Uterus (tissue), 4 donors: ENCODE data around the gene MYO1F. TPM values are rescaled to one million over a fixed set of nuclear protein-coding genes. Genes with fewer than 3 reads are reported as not detected.

Experiments
- DNase-seq, 2 donors: peaks; one replicate each; pipeline ENCODE4 v3.0.0-alpha.2; 2019 to 2020
- H3K27ac ChIP-seq, 2 donors: fragments of 200-600 bp; sonication (generic); 1 replicate in 1 of 2; 2 replicates in 1 of 2; pipeline ENCODE4 v1.5.1; 2016 to 2018
- H3K27me3 ChIP-seq, 2 donors: fragments of 200-600 bp; sonication (generic); one replicate each; pipeline ENCODE4 v1.5.1; 2018 to 2019; ENCODE audit warnings: control low read depth in 1 of 2
- H3K36me3 ChIP-seq, 2 donors: fragments of 200-600 bp; sonication (generic); one replicate each; pipeline ENCODE4 v1.5.1; 2019; ENCODE audit warnings: control low read depth in 1 of 2
- H3K4me1 ChIP-seq, 2 donors: fragments of 200-600 bp; sonication (generic); one replicate each; pipeline ENCODE4 v1.5.1; 2018 to 2019; ENCODE audit warnings: control low read depth in 1 of 2
- H3K4me3 ChIP-seq, 2 donors: fragments of 200-600 bp; sonication (generic); 1 replicate in 1 of 2; 2 replicates in 1 of 2; pipeline ENCODE4 v1.5.1; 2018 to 2019; ENCODE audit warnings: mild to moderate bottlenecking in 1 of 2
- H3K9me3 ChIP-seq, 2 donors: fragments of 200-600 bp; sonication (generic); one replicate each; pipeline ENCODE4 v1.5.1; 2019; ENCODE audit warnings: control low read depth in 1 of 2
- POLR2A ChIP-seq, 2 donors: fragments of 450-650 bp; IDR thresholded peaks; one replicate each; pipeline ENCODE4 v1.6.1; 2016; ENCODE audit warnings: antibody characterized with exemption in 2 of 2, mild to moderate bottlenecking in 1 of 2, moderate library complexity in 1 of 2
- intact Hi-C: fragments of 100-400 bp; cut with DNase I; formaldehyde crosslinking; loops from one replicate; pipeline ENCODE4 v1.15.1; 2023; ENCODE audit warnings: low total_unique reads
- total RNA-seq, 4 donors: library from RNA; depleted of rRNA in 3 of 4; stranded (reverse); fragments of >200 nt in 3 of 4; gene quantifications; one replicate each; pipeline versions ENCODE4 v1.1.0 to v1.2.4, GENCODE V29; 2014 to 2023
- TF ChIP-seq, protein P1 (sequence below), 4 experiments: fragments of 200-600 bp in 2 of 4; fragments of 450-650 bp in 2 of 4; sonication (generic) in 2 of 4; IDR thresholded peaks; one replicate each; pipeline ENCODE4 v1.5.1; 2016 to 2019; ENCODE audit warnings: antibody characterized with exemption in 4 of 4, mild to moderate bottlenecking in 2 of 4, moderate library complexity in 1 of 4
- donor health status: DM: yes; HTN: yes; CAD: no.

MYO1F gene
- total RNA-seq, 4 donors from 2014 or later: 4.1 to 45.9 (median 7.5) TPM

DNA sequence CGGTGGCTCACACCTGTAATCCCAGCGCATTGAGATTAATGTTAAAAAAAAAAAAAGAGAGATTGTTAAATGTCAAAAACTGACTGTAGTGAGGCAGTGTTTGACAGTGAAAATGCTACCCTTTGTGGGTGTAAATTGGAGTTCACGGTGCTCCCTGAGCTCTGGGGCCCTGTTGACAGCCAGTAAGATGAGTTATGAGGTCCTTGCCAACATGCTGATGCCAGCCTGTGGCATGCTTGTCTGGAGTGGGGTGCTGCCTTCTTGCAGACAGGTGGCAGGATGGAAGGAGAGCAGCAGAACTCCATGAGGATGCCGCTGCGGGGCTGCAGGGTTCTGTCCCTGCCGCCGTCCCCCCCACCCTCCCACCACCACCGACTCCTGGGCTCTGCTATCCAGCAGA is 100.7 kb downstream of the MYO1F start:
- H3K4me1 ChIP-seq: no peaks in the 10 kb centered on the region
- H3K4me3 ChIP-seq: no peak overlapping the region
- no peak for DNase-seq
- H3K36me3 ChIP-seq: no peaks in the 10 kb centered on the region
- H3K27ac ChIP-seq: no peak overlapping the region
- no peak for TF ChIP-seq POLR2A (IDR thresholded peaks at IDR 0.05)
- TF ChIP-seq, protein P1, sequence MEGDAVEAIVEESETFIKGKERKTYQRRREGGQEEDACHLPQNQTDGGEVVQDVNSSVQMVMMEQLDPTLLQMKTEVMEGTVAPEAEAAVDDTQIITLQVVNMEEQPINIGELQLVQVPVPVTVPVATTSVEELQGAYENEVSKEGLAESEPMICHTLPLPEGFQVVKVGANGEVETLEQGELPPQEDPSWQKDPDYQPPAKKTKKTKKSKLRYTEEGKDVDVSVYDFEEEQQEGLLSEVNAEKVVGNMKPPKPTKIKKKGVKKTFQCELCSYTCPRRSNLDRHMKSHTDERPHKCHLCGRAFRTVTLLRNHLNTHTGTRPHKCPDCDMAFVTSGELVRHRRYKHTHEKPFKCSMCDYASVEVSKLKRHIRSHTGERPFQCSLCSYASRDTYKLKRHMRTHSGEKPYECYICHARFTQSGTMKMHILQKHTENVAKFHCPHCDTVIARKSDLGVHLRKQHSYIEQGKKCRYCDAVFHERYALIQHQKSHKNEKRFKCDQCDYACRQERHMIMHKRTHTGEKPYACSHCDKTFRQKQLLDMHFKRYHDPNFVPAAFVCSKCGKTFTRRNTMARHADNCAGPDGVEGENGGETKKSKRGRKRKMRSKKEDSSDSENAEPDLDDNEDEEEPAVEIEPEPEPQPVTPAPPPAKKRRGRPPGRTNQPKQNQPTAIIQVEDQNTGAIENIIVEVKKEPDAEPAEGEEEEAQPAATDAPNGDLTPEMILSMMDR (IDR thresholded peaks at IDR 0.05): no peak
- no peaks in the 10 kb centered on the region for H3K9me3 ChIP-seq
- intact Hi-C loops: no loop called here
- no peaks in the 10 kb centered on the region for H3K27me3 ChIP-seq

DNA sequence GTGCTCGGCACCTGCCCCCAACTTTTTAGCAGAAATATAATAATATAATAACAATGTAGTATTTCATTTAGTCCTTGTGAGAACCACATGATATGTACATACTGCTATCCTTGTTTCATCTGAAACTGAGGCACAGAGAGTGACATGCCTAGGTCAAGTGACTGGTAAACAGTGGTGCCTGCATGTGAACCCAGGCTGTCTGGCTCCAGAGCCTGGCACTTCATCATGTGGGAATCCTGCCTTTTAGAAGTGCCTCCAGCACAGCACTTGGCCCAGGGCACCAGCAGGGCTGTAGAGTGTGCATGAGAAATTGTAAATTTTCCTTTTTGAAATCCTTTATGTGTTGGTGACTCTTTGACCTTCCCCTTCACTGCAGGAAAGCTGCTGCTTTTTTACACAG is 102.2 kb downstream of the MYO1F start:
- Histone ChIP-seq H3K4me1 (no peaks in the 10 kb centered on the region), H3K27me3 (no peaks in the 10 kb centered on the region), H3K27ac (no peak overlapping the region), H3K9me3 (no peaks in the 10 kb centered on the region), H3K4me3 (no peak overlapping the region), H3K36me3 (no peaks in the 10 kb centered on the region)
- no peak for DNase-seq
- intact Hi-C loops: no loop called here
- TF ChIP-seq, protein P1 (IDR thresholded peaks at IDR 0.05): no peak
- no peak for TF ChIP-seq POLR2A (IDR thresholded peaks at IDR 0.05)

GRCh38 chr19:8473648-8474476 is 103.4 kb downstream of the MYO1F start:
- no peaks in the 10 kb centered on the region for H3K4me1 ChIP-seq

More at GRCh38 chr19:8473648-8474476, 103.4 kb downstream of the MYO1F start:
- TF ChIP-seq, protein P1 (IDR thresholded peaks at IDR 0.05): no peak
- TF ChIP-seq POLR2A (IDR thresholded peaks at IDR 0.05): no peak
- Histone ChIP-seq H3K9me3 (no peaks in the 10 kb centered on the region), H3K4me3 (no peak overlapping the region), H3K27me3 (no peaks in the 10 kb centered on the region), H3K27ac (no peak overlapping the region), H3K36me3 (no peaks in the 10 kb centered on the region)
- no peak for DNase-seq
- intact Hi-C loops: no loop called here

Other genes with a start within 250 kb of the MYO1F start
- gene KANK3, start 234.2 kb downstream of the MYO1F start, total RNA-seq: 10 to 100 TPM in 3 of 4 donors, 1 to 10 TPM in 1; 4.1 to 36.6 (median 24.8) TPM
- gene ANGPTL4, start 213.3 kb downstream of the MYO1F start, total RNA-seq: 10 to 100 TPM in 3 of 4 donors, under 1 TPM in 1; 0.76 to 21.2 (median 13.5) TPM
- 10 to 100 TPM; 17.4 to 95.8 (median 60.1) TPM for gene RAB11B, start 187.1 kb downstream of the MYO1F start, total RNA-seq
- gene MARCHF2, start 164.1 kb downstream of the MYO1F start, total RNA-seq: 100 to 1,000 TPM in 1 of 4 donors, 10 to 100 TPM in 3; 44.1 to 161 (median 62.8) TPM
- 100 to 1,000 TPM in 2 of 4 donors, 10 to 100 TPM in 2; 50.3 to 186 (median 98.5) TPM for gene HNRNPM, start 132.5 kb downstream of the MYO1F start, total RNA-seq
- 1 to 10 TPM in 1 of 4 donors, under 1 TPM in 1, not detected in 2; 0.97 to 3.0 TPM for gene PRAM1, start 74.8 kb downstream of the MYO1F start, total RNA-seq
- gene ZNF414, start 63.3 kb downstream of the MYO1F start, total RNA-seq: 100 to 1,000 TPM in 1 of 4 donors, 10 to 100 TPM in 3; 11.6 to 275 (median 24.4) TPM
- 10 to 100 TPM; 13.2 to 70.4 (median 52.7) TPM for gene ADAMTS10, start 33.3 kb upstream of the MYO1F start, total RNA-seq
- not detected for gene NFILZ, start 53.2 kb upstream of the MYO1F start, total RNA-seq
- gene ACTL9, start 121.4 kb upstream of the MYO1F start, total RNA-seq: not detected
- gene OR2Z1, start 144.2 kb upstream of the MYO1F start, total RNA-seq: not detected